ENCODE results near the gene WDR1.

The WDR1 gene

DNA sequence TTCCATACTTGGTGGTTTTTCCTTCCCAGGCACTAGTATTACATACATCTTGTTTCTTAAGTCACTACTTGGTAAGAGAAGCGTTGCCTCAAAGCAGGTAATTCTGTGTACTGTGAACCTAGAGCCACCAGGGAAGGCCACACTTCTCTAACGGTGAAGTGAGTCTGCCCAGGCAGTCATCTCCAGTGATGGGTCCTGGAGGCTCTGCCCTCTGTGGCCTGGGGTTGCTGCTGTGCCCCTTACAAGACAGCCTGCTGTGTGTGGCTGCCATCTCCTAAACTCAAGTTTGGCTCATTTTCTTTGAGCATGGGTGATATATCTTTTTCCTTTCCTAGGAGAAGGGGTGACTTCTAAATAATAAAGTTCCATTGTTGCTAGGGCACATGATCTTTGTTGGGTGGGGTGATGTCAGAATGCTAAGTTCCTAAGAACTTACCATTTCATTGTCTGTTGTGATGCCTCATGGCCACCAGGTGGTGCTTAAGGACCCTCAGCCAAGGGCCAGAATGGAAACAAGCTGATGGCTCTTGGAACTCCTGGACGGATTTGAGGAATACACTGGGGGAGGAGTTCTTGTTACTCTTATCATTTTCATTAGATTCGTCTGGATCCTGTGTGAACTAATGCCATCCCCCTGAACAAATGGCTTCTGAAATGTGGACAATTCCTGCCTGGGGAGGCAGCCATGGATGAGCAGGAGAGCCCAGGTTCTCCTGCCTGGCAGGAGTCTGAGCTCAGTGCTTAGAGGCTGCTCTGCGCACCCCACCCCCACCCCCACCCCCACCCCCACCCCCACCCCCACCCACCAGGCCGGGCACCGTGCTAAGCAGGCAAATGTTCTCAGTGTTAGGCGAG, 41.1 kb upstream of the WDR1 start:
- Histone ChIP-seq H3K27me3 (ENCODE audit: control insufficient read depth, insufficient read depth, low read length, poor library complexity, severe bottlenecking) (no peaks in the 10 kb centered on the region), H3K27ac (ENCODE audit: insufficient read depth, low read depth, low read length, poor library complexity, severe bottlenecking) (no peak overlapping the region), H3K4me1 (ENCODE audit: control insufficient read depth, insufficient read depth, low read length) (no peaks in the 10 kb centered on the region), H3K4me3 (ENCODE audit: insufficient read depth, low read depth, low read length) (no peak overlapping the region), H3K36me3 (ENCODE audit: control insufficient read depth, insufficient read depth, low read length) (no peaks in the 10 kb centered on the region), H3K9me3 (ENCODE audit: control insufficient read depth, low read length) (no peaks in the 10 kb centered on the region)
- 35 to 39% methylated on average over 7 of the region's 8 CpGs for WGBS, 2 experiments

DNA sequence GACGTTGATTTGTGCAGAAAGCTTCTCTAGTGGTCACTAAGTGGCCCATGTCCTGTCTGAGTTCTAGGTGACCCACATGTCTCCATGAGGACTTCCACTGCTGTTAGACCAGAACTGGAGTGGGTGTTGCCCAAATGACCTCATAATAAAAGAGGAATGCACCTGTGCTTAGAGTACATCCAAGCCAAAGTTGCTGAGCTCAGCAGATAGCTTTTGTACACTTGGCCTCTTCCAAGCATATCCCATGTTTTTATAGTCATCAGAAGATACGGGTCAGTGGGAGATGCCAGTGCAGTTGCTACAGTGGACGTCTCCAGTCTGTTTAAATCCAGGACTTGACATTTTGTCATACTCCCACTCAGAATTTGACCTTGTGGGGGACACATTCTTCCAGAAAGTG, 37.6 kb upstream of the WDR1 start:
- Histone ChIP-seq H3K27me3 (ENCODE audit: control insufficient read depth, insufficient read depth, low read length, poor library complexity, severe bottlenecking) (no peaks in the 10 kb centered on the region), H3K4me1 (ENCODE audit: control insufficient read depth, insufficient read depth, low read length) (no peaks in the 10 kb centered on the region), H3K36me3 (ENCODE audit: control insufficient read depth, insufficient read depth, low read length) (no peaks in the 10 kb centered on the region), H3K27ac (ENCODE audit: insufficient read depth, low read depth, low read length, poor library complexity, severe bottlenecking) (no peak overlapping the region), H3K4me3 (ENCODE audit: insufficient read depth, low read depth, low read length) (no peak overlapping the region), H3K9me3 (ENCODE audit: control insufficient read depth, low read length) (no peaks in the 10 kb centered on the region)
- 77 to 79% methylated on average over 3 of the region's 3 CpGs for WGBS, 2 experiments

DNA sequence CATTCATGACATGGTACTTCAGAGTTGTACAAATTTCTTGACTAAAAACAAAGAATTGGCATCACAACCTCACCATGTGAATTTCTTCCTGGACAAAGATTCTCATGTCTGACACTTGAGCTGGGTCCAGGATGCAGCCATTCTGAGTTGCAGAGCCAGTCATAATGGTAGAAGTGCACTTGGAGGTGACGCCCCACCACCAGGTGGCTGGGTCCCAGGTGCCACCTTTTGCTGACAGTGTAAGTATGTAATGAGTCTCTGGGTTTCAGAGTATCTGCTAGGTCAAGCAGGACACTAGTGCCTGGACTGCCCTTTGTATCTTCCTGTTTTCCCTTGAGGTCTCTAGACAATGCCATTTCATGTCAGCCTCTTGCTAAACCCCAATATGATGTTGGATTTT, 36.6 kb upstream of the WDR1 start:
- Histone ChIP-seq H3K4me3 (ENCODE audit: insufficient read depth, low read depth, low read length) (no peak overlapping the region), H3K9me3 (ENCODE audit: control insufficient read depth, low read length) (no peaks in the 10 kb centered on the region), H3K27ac (ENCODE audit: insufficient read depth, low read depth, low read length, poor library complexity, severe bottlenecking) (no peak overlapping the region), H3K4me1 (ENCODE audit: control insufficient read depth, insufficient read depth, low read length) (no peaks in the 10 kb centered on the region), H3K27me3 (ENCODE audit: control insufficient read depth, insufficient read depth, low read length, poor library complexity, severe bottlenecking) (no peaks in the 10 kb centered on the region), H3K36me3 (ENCODE audit: control insufficient read depth, insufficient read depth, low read length) (no peaks in the 10 kb centered on the region)
- WGBS, 2 experiments: 85 to 93% methylated on average over 1 of the region's 1 CpG

DNA sequence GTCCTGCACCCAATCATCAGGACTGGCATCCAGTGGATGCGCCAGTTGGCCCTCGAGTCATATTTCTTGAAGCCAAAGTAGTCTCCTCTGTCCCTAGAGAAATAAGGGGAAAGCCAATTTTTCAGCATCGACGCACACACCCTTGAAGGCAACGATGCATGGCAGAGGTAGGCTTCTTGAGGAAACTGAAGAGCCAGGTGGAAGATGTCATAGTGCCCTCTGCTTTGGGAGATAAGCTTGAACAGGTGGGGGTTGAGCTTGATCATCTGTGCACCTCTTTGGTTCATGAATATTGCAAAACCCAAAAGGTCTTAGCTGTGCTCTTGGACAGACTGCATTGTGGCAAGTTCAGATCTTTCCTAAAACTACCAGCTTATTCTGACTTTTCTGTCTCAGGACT, 34.6 kb upstream of the WDR1 start:
- WGBS, 2 experiments: 95 to 97% methylated on average over 5 of the region's 5 CpGs
- no peaks in the 10 kb centered on the region for H3K27me3 ChIP-seq (ENCODE audit: control insufficient read depth, insufficient read depth, low read length, poor library complexity, severe bottlenecking)

DNA sequence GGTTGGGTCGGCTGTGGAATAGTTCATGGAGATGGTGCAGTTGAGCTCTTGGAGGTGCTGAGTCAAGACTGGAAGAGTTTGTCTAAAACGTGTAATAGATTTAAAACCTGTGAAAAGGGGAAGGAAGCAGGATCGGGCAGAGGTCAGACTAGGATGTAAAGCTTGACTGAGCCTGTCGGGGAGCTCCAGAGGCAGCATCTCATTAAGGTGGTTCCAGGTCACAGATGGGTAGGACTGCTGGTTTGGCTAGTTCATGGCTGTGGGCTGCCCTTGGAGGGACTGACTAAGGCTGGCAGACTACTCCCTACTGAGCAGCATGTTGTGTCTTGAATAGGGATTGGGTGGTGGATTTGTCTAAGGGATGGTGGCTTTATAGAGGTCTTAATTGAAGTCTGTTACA, 28.4 kb upstream of the WDR1 start:
- no peaks in the 10 kb centered on the region for H3K27me3 ChIP-seq (ENCODE audit: control insufficient read depth, insufficient read depth, low read length, poor library complexity, severe bottlenecking)
- no peaks in the 10 kb centered on the region for H3K4me1 ChIP-seq (ENCODE audit: control insufficient read depth, insufficient read depth, low read length)
- H3K27ac ChIP-seq (ENCODE audit: insufficient read depth, low read depth, low read length, poor library complexity, severe bottlenecking): no peak overlapping the region
- no peaks in the 10 kb centered on the region for H3K9me3 ChIP-seq (ENCODE audit: control insufficient read depth, low read length)
- 88 to 90% methylated on average over 4 of the region's 4 CpGs for WGBS, 2 experiments
- H3K36me3 ChIP-seq (ENCODE audit: control insufficient read depth, insufficient read depth, low read length): no peaks in the 10 kb centered on the region
- H3K4me3 ChIP-seq (ENCODE audit: insufficient read depth, low read depth, low read length): no peak overlapping the region

More for the DNA sequence above, 34.6 kb upstream of the WDR1 start:
- Histone ChIP-seq H3K9me3 (ENCODE audit: control insufficient read depth, low read length) (no peaks in the 10 kb centered on the region), H3K4me3 (ENCODE audit: insufficient read depth, low read depth, low read length) (no peak overlapping the region), H3K27ac (ENCODE audit: insufficient read depth, low read depth, low read length, poor library complexity, severe bottlenecking) (no peak overlapping the region), H3K4me1 (ENCODE audit: control insufficient read depth, insufficient read depth, low read length) (no peaks in the 10 kb centered on the region), H3K36me3 (ENCODE audit: control insufficient read depth, insufficient read depth, low read length) (no peaks in the 10 kb centered on the region)

DNA sequence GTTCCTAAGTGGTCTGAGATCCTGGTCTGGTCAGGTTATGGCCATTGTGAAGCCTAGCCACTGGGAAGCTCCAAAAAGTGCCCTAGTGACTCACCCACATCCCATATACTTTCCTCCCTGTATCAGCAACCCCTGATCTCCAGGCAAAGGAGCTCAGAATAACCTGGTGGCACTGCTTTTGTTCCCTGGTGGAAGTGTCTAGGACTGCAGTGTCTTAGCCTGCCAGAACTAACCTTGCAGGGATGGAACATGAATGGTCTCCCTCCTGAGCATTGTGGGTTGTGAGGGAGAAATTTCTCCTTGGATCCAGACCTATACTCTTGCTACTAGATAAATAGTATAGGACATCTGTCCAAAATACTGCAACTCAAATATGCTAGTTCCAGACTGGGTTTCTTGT, 27.9 kb upstream of the WDR1 start:
- Histone ChIP-seq H3K27me3 (ENCODE audit: control insufficient read depth, insufficient read depth, low read length, poor library complexity, severe bottlenecking) (no peaks in the 10 kb centered on the region), H3K36me3 (ENCODE audit: control insufficient read depth, insufficient read depth, low read length) (no peaks in the 10 kb centered on the region), H3K27ac (ENCODE audit: insufficient read depth, low read depth, low read length, poor library complexity, severe bottlenecking) (no peak overlapping the region), H3K4me1 (ENCODE audit: control insufficient read depth, insufficient read depth, low read length) (no peaks in the 10 kb centered on the region), H3K9me3 (ENCODE audit: control insufficient read depth, low read length) (no peaks in the 10 kb centered on the region), H3K4me3 (ENCODE audit: insufficient read depth, low read depth, low read length) (no peak overlapping the region)

DNA sequence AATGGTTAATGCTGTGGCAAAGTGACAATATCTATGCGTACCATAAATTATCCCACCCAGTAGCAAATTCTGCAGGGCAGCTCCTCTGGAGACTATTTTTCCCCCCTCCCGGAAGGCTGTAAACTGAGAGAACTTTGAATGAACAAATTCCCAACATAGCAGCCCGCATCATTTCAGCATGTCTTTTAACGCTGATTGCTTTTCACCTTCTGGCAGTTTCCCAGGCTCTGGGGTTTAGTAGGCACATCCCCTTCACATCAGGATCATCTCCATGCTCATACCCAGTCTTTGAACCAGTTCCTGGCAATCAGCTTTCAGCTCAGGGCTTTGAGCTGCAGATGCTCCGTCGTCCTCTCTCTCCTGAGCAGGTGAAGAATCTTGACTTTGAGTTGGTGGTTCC, 26.6 kb upstream of the WDR1 start:
- no peaks in the 10 kb centered on the region for H3K27me3 ChIP-seq (ENCODE audit: control insufficient read depth, insufficient read depth, low read length, poor library complexity, severe bottlenecking)
- WGBS, 2 experiments: 93% methylated on average over 6 of the region's 6 CpGs

DNA sequence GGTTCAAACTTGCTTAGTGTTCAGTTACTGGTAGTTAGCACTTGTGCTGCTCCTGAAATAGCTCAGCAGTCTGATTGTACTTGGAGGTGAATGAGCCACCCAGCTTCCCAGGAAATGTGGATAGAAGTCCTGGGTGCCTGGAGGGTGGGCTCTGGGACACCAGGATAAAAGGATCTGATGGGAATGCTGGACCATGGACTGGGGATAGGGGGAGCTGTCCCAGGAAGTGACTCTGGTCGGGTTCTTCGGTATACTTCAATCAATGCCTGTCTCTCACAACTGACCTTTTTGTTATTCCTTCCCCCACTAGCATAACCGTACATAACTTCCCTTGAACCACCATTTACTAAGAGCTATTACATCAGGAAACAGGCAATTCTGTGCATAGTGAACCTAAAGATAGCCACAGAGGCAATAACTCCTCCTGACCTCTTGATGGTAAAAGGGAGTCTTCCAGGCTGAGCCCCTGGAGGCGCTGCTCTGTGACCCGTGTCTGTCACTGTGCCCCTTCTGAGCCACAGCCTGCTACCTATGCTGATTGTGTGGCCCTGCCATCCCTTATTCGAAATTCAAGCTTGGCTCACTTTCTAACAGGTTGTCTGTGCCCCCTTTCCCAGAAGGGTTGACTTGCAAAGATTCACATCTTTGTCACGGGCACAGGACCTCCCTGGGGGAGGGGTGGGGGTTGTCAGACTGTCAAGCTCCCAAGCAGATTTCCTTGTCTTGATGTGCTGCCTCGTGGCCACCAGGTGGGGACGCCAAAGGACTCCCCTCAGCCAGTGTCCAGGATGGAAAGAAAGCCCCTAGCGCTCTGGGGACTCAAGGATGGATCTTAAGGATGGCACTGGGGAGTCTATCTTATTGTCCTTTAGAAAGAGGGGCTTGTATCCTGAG, 24.5 kb upstream of the WDR1 start:
- H3K9me3 ChIP-seq (ENCODE audit: control insufficient read depth, low read length): no peaks in the 10 kb centered on the region
- no peak overlapping the region for H3K4me3 ChIP-seq (ENCODE audit: insufficient read depth, low read depth, low read length)
- 56 to 57% methylated on average over 10 of the region's 10 CpGs for WGBS, 2 experiments
- no peaks in the 10 kb centered on the region for H3K36me3 ChIP-seq (ENCODE audit: control insufficient read depth, insufficient read depth, low read length)
- no peaks in the 10 kb centered on the region for H3K27me3 ChIP-seq (ENCODE audit: control insufficient read depth, insufficient read depth, low read length, poor library complexity, severe bottlenecking)
- no peak overlapping the region for H3K27ac ChIP-seq (ENCODE audit: insufficient read depth, low read depth, low read length, poor library complexity, severe bottlenecking)
- no peaks in the 10 kb centered on the region for H3K4me1 ChIP-seq (ENCODE audit: control insufficient read depth, insufficient read depth, low read length)

More for the DNA sequence above, 26.6 kb upstream of the WDR1 start:
- no peak overlapping the region for H3K27ac ChIP-seq (ENCODE audit: insufficient read depth, low read depth, low read length, poor library complexity, severe bottlenecking)
- no peaks in the 10 kb centered on the region for H3K9me3 ChIP-seq (ENCODE audit: control insufficient read depth, low read length)
- no peak overlapping the region for H3K4me3 ChIP-seq (ENCODE audit: insufficient read depth, low read depth, low read length)
- H3K36me3 ChIP-seq (ENCODE audit: control insufficient read depth, insufficient read depth, low read length): no peaks in the 10 kb centered on the region
- no peaks in the 10 kb centered on the region for H3K4me1 ChIP-seq (ENCODE audit: control insufficient read depth, insufficient read depth, low read length)

DNA sequence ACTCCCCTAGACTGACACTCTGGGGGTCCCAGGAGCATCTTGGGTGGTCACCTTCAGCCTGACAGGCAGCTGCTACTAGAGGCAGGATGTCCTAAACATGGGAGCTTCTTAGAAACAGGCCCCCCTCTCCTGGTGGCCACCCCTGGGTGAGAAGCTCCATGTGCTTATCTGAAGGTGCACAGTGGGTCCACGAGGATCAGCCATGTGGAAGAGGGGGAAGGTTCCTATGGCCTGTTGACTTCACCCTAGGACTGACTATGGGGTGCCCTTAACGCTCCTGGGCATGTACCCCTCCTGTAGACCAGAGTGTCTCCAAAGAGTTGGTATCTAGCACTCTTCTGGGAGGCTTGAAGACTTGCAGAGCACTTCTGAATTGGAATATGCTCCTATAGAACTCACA, 22.9 kb upstream of the WDR1 start:
- Histone ChIP-seq H3K4me1 (ENCODE audit: control insufficient read depth, insufficient read depth, low read length) (no peaks in the 10 kb centered on the region), H3K36me3 (ENCODE audit: control insufficient read depth, insufficient read depth, low read length) (no peaks in the 10 kb centered on the region), H3K27me3 (ENCODE audit: control insufficient read depth, insufficient read depth, low read length, poor library complexity, severe bottlenecking) (no peaks in the 10 kb centered on the region), H3K27ac (ENCODE audit: insufficient read depth, low read depth, low read length, poor library complexity, severe bottlenecking) (no peak overlapping the region), H3K9me3 (ENCODE audit: control insufficient read depth, low read length) (no peaks in the 10 kb centered on the region), H3K4me3 (ENCODE audit: insufficient read depth, low read depth, low read length) (no peak overlapping the region)
- WGBS, 2 experiments: 85 to 91% methylated on average over 2 of the region's 2 CpGs

DNA sequence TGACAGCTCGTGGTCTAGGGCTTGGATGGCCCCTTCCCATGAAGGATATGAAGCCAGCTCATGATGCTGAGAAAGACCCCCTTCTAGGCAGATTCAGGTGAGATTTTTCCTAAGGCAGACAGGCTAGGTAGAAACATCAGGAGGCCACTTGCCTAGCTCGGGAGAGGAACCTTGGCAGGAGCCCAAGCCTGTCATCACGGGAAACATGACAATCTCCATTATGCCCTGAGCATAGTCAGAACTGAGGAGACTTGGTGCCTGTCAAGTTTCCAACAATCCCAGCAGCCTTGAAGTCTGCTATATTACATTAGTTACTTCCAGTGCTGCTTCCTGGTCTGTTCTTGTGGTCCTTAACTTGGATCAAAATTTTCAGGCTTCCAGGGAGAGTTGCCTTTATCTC, 18.7 kb upstream of the WDR1 start:
- 81 to 85% methylated on average over 3 of the region's 3 CpGs for WGBS, 2 experiments
- Histone ChIP-seq H3K27me3 (ENCODE audit: control insufficient read depth, insufficient read depth, low read length, poor library complexity, severe bottlenecking) (no peaks in the 10 kb centered on the region), H3K9me3 (ENCODE audit: control insufficient read depth, low read length) (no peaks in the 10 kb centered on the region), H3K27ac (ENCODE audit: insufficient read depth, low read depth, low read length, poor library complexity, severe bottlenecking) (no peak overlapping the region), H3K4me3 (ENCODE audit: insufficient read depth, low read depth, low read length) (no peak overlapping the region), H3K36me3 (ENCODE audit: control insufficient read depth, insufficient read depth, low read length) (no peaks in the 10 kb centered on the region), H3K4me1 (ENCODE audit: control insufficient read depth, insufficient read depth, low read length) (no peaks in the 10 kb centered on the region)

All from ectodermal cell (in vitro differentiated cells).